Body of pancreas (tissue), 4 donors: ENCODE data around the gene OPA3.

Experiments used
- CTCF ChIP-seq, 7 experiments: fragments of 450-650 bp in 4 of 7; fragments of 200-600 bp in 3 of 7; sonication (generic) in 3 of 7; IDR thresholded peaks; one replicate each; pipeline ENCODE4 v1.5.1; 2016 to 2019; ENCODE audit warnings: antibody characterized with exemption in 7 of 7
- POLR2A ChIP-seq, 3 donors: fragments of 450-650 bp; IDR thresholded peaks; one replicate each; pipeline ENCODE4 v1.6.1; 2016; ENCODE audit warnings: antibody characterized with exemption in 3 of 3, mild to moderate bottlenecking in 2 of 3

- TF ChIP-seq POLR2A (IDR thresholded peaks at IDR 0.05) (no peak), CTCF (IDR thresholded peaks at IDR 0.05) (no peak)
Observed at GRCh38 chr19:45621976-45622503, 37.4 kb upstream of the OPA3 start.
